H1 (cell line): Measurements from ENCODE around the gene MEF2A. TPM values are rescaled to one million over a fixed set of nuclear protein-coding genes. Genes with fewer than 3 reads are reported as not detected.

Experiments
- CTCF ChIA-PET: fragments of 300-600 bp; sonication (Branson Sonifier 250); formaldehyde crosslinking; loops from one replicate; lab custom pipeline; 2021; ENCODE audit not compliant: partially characterized antibody; lab: Charles Lee
- POLR2A ChIA-PET: fragments of 300-600 bp; sonication (Branson Sonifier 250); formaldehyde crosslinking; loops from one replicate; lab custom pipeline; 2021; ENCODE audit warnings: inconsistent platforms; ENCODE audit not compliant: partially characterized antibody; lab: Charles Lee
- DNase-seq, 2 experiments: peaks; one replicate each; pipeline versions ENCODE4 v3.0.0 to v3.0.0-alpha.2; 2010 to 2022; ENCODE audit warnings: low spot score in 2 of 2, low read depth in 1 of 2, mixed read lengths in 1 of 2
- FAIRE-seq: peaks from 2 replicates; lab custom pipeline; 2011; peaks lifted over from hg19 to GRCh38; lab: Jason Lieb, UNC
- H2AFZ ChIP-seq: 2 replicates; pipeline ENCODE4 v1.8.1; 2012; ENCODE audit warnings: low read length, inconsistent platforms
- H2AK5ac ChIP-seq: 2 replicates; pipeline ENCODE4 v1.6.1; 2013; ENCODE audit warnings: low read depth, low read length
- H2BK120ac ChIP-seq: replicated peaks from 2 replicates; pipeline ENCODE3; 2013; ENCODE audit warnings: low read depth, low read length, inconsistent platforms
- H2BK12ac ChIP-seq: 2 replicates; pipeline ENCODE4 v1.6.1; 2013; ENCODE audit warnings: low read depth, low read length
- H2BK15ac ChIP-seq: 2 replicates; pipeline ENCODE4 v1.6.1; 2013; ENCODE audit warnings: low read length
- H2BK20ac ChIP-seq: 2 replicates; pipeline ENCODE4 v1.6.1; 2013; ENCODE audit warnings: low read length
- H2BK5ac ChIP-seq: 2 replicates; pipeline ENCODE4 v1.6.1; 2013; ENCODE audit warnings: low read depth, low read length
- H3K14ac ChIP-seq: 2 replicates; pipeline ENCODE4 v1.6.1; 2013; ENCODE audit warnings: inconsistent platforms; ENCODE audit not compliant: insufficient read length
- H3K18ac ChIP-seq: 2 replicates; pipeline ENCODE4 v1.6.1; 2013; ENCODE audit warnings: low read length; ENCODE audit errors: extremely low read depth
- H3K23ac ChIP-seq: 2 replicates; pipeline ENCODE4 v1.6.1; 2013; ENCODE audit warnings: inconsistent platforms; ENCODE audit not compliant: insufficient read length
- H3K23me2 ChIP-seq: 2 replicates; pipeline ENCODE4 v1.6.1; 2013; ENCODE audit warnings: low read depth, low read length
- H3K27ac ChIP-seq: 2 replicates; pipeline ENCODE4 v1.6.1; 2011; ENCODE audit warnings: low read depth, low read length, inconsistent platforms
- H3K27me3 ChIP-seq, 4 experiments: replicated peaks in 1 of 4; 1 replicate in 1 of 4; 2 replicates in 3 of 4; pipeline versions ENCODE4 v1.6.1 to v1.8.1; 2011 to 2013; ENCODE audit warnings: low read length in 3 of 4, mild to moderate bottlenecking in 3 of 4, inconsistent platforms in 2 of 4, mixed read lengths in 2 of 4, moderate library complexity in 1 of 4; ENCODE audit not compliant: control insufficient read depth in 3 of 4, insufficient read depth in 3 of 4; ENCODE audit errors: extremely low read depth in 1 of 4
- H3K36me3 ChIP-seq, 4 experiments: 2 replicates each; pipeline versions ENCODE4 v1.6.1 to v1.8.1; 2011 to 2013; ENCODE audit warnings: mild to moderate bottlenecking in 4 of 4, low read length in 3 of 4, moderate library complexity in 2 of 4, control low read depth in 1 of 4, inconsistent platforms in 1 of 4; ENCODE audit not compliant: insufficient read depth in 4 of 4, control insufficient read depth in 2 of 4
- H3K4ac ChIP-seq: replicated peaks from 2 replicates; pipeline ENCODE3; 2013; ENCODE audit warnings: low read length, low read depth, mixed read lengths, inconsistent platforms; ENCODE audit not compliant: insufficient read length
- H3K4me1 ChIP-seq, 4 experiments: replicated peaks in 1 of 4; 1 replicate in 1 of 4; 2 replicates in 3 of 4; pipeline versions ENCODE4 v1.6.1 to v1.8.1; 2011 to 2013; ENCODE audit warnings: low read length in 3 of 4, inconsistent platforms in 2 of 4, mixed read lengths in 1 of 4; ENCODE audit not compliant: insufficient read depth in 4 of 4, control insufficient read depth in 3 of 4
- H3K4me2 ChIP-seq, 2 experiments: 2 replicates each; pipeline versions ENCODE4 v1.6.1 to v1.8.1; 2011 to 2013; ENCODE audit warnings: low read depth in 2 of 2, low read length in 2 of 2, control low read depth in 1 of 2, inconsistent platforms in 1 of 2, mild to moderate bottlenecking in 1 of 2; ENCODE audit not compliant: insufficient read depth in 1 of 2
- H3K4me3 ChIP-seq, 4 experiments: fragments of 200-600, 300-600 bp in 1 of 4; sonication (generic), shearing (Covaris generic), sonication (Bioruptor Twin) in 1 of 4; 2 replicates each; pipeline versions ENCODE4 v1.5.1 to v1.8.1; 2011 to 2016; ENCODE audit warnings: low read length in 4 of 4, low read depth in 3 of 4, control low read depth in 2 of 4, inconsistent platforms in 2 of 4, mild to moderate bottlenecking in 2 of 4, mixed read lengths in 1 of 4, moderate library complexity in 1 of 4; ENCODE audit not compliant: insufficient read depth in 2 of 4; ENCODE audit errors: extremely low read depth in 1 of 4
- H3K56ac ChIP-seq: replicated peaks from 2 replicates; pipeline ENCODE3; 2013; ENCODE audit warnings: low read depth, mild to moderate bottlenecking, mixed read lengths, low read length, inconsistent platforms; ENCODE audit not compliant: insufficient read length
- H3K79me1 ChIP-seq: 2 replicates; pipeline ENCODE4 v1.6.1; 2013; ENCODE audit warnings: low read depth, low read length, control low read depth
- H3K79me2 ChIP-seq, 2 experiments: 2 replicates each; pipeline versions ENCODE4 v1.6.1 to v1.8.1; 2012 to 2013; ENCODE audit warnings: low read length in 2 of 2, mild to moderate bottlenecking in 2 of 2, inconsistent platforms in 1 of 2; ENCODE audit not compliant: insufficient read depth in 2 of 2, control insufficient read depth in 1 of 2
- H3K9ac ChIP-seq, 4 experiments: replicated peaks in 1 of 4; 1 replicate in 1 of 4; 2 replicates in 3 of 4; pipeline versions ENCODE4 v1.6.1 to v1.8.1; 2011 to 2013; ENCODE audit warnings: low read depth in 3 of 4, low read length in 3 of 4, control low read depth in 2 of 4, mild to moderate bottlenecking in 2 of 4, moderate library complexity in 2 of 4, inconsistent platforms in 1 of 4; ENCODE audit errors: extremely low read depth in 1 of 4
- H3K9me3 ChIP-seq, 2 experiments: 2 replicates each; pipeline versions ENCODE4 v1.6.1 to v1.8.1; 2012 to 2013; ENCODE audit warnings: mild to moderate bottlenecking in 2 of 2, moderate library complexity in 2 of 2, control low read depth in 1 of 2, inconsistent platforms in 1 of 2, low read depth in 1 of 2, low read length in 1 of 2, mixed read lengths in 1 of 2; ENCODE audit not compliant: insufficient read depth in 2 of 2
- H4K20me1 ChIP-seq, 2 experiments: replicated peaks in 1 of 2; 2 replicates each; pipeline versions ENCODE3 to v1.8.1; 2011 to 2013; ENCODE audit warnings: inconsistent platforms in 2 of 2, low read length in 2 of 2, mild to moderate bottlenecking in 1 of 2; ENCODE audit not compliant: insufficient read depth in 2 of 2, control insufficient read depth in 1 of 2
- H4K5ac ChIP-seq: 2 replicates; pipeline ENCODE4 v1.6.1; 2013; ENCODE audit warnings: low read length, low read depth, mixed read lengths, inconsistent platforms; ENCODE audit not compliant: insufficient read length
- H4K8ac ChIP-seq: 2 replicates; pipeline ENCODE4 v1.8.0; 2013; ENCODE audit warnings: mild to moderate bottlenecking, moderate library complexity, low read length, inconsistent platforms; ENCODE audit not compliant: insufficient read depth; ENCODE audit errors: extremely low read depth
- H4K91ac ChIP-seq: replicated peaks from 2 replicates; pipeline ENCODE3; 2013; ENCODE audit warnings: low read length, mixed read lengths, inconsistent platforms; ENCODE audit not compliant: insufficient read length
- CHD1 ChIP-seq: IDR thresholded peaks from 2 replicates; pipeline ENCODE4 v1.6.1; 2012; ENCODE audit warnings: low read depth, low read length, improper control_type of control experiment
- CHD2 ChIP-seq: IDR thresholded peaks from 2 replicates; pipeline ENCODE4 v1.6.1; 2012; ENCODE audit warnings: low read length, improper control_type of control experiment
- POU5F1 ChIP-seq: IDR thresholded peaks from 2 replicates; pipeline ENCODE4 v1.6.1; 2011; ENCODE audit warnings: low read depth, mild to moderate bottlenecking, low read length, moderate library complexity
- RAD21 ChIP-seq, 2 experiments: IDR thresholded peaks in 1 of 2; conservative IDR thresholded peaks in 1 of 2; 2 replicates each; pipeline ENCODE4 v1.6.1; 2011; ENCODE audit warnings: low read depth in 2 of 2, low read length in 2 of 2, improper control_type of control experiment in 1 of 2, inconsistent platforms in 1 of 2, mild to moderate bottlenecking in 1 of 2, moderate library complexity in 1 of 2
- RFX5 ChIP-seq: IDR thresholded peaks from 2 replicates; pipeline ENCODE4 v1.6.1; 2011; ENCODE audit warnings: low read depth, low read length, improper control_type of control experiment, borderline replicate concordance
- SIN3A ChIP-seq, 2 experiments: IDR thresholded peaks in 1 of 2; conservative IDR thresholded peaks in 1 of 2; 2 replicates each; pipeline ENCODE4 v1.6.1; 2011 to 2012; ENCODE audit warnings: low read length in 2 of 2, improper control_type of control experiment in 1 of 2, low read depth in 1 of 2, mild to moderate bottlenecking in 1 of 2
- SP1 ChIP-seq: IDR thresholded peaks from 2 replicates; pipeline ENCODE4 v1.6.1; 2011; ENCODE audit warnings: low read depth, low read length
- SP4 ChIP-seq: IDR thresholded peaks from 2 replicates; pipeline ENCODE4 v1.6.1; 2012; ENCODE audit warnings: low read length, inconsistent platforms
- TAF1 ChIP-seq: IDR thresholded peaks from 2 replicates; pipeline ENCODE4 v1.6.1; 2011; ENCODE audit warnings: mild to moderate bottlenecking, low read depth, low read length
- TBP ChIP-seq: IDR thresholded peaks from 2 replicates; pipeline ENCODE4 v1.6.1; 2011; ENCODE audit warnings: low read depth, low read length, improper control_type of control experiment
- YY1 ChIP-seq: IDR thresholded peaks from 2 replicates; pipeline ENCODE4 v1.6.1; 2011; ENCODE audit warnings: low read depth, mild to moderate bottlenecking, low read length
- WGBS, 2 experiments: shearing (Covaris generic) in 1 of 2; methylation state at CpG; one replicate each; pipeline versions ENCODE4 v1.1.6 to v1.1.7; 2013 to 2015; ENCODE audit warnings: low lambda C conversion rate in 2 of 2, mixed read lengths in 2 of 2, inconsistent platforms in 1 of 2, low coverage in 1 of 2, missing lambda C conversion rate in 1 of 2; ENCODE audit not compliant: insufficient replicate concordance in 2 of 2, insufficient coverage in 1 of 2, insufficient read length in 1 of 2; ENCODE audit errors: extremely low coverage in 1 of 2, missing lambda C conversion rate in 1 of 2; 5-methylcytosine and 5-hydroxymethylcytosine counted together
- polyA plus RNA-seq, 7 experiments: library from polyadenylated mRNA; depleted of rRNA in 3 of 7; stranded (reverse) in 5 of 7; unstranded in 2 of 7; fragments of >200 nt in 5 of 7; fragments of 200-250 nt in 2 of 7; gene quantifications; 1 replicate in 5 of 7; 2 replicates in 1 of 7; 4 replicates in 1 of 7; pipeline versions ENCODE4 v1.2.1 to v1.2.3, GENCODE V29; 2011 to 2013; ENCODE audit warnings: missing spikeins in 2 of 7, mixed read lengths in 2 of 7
- total RNA-seq: library from RNA; stranded (reverse); fragmentation: NEBNext Ultra II Directional; extraction: Animal tissue kit (Norgen Biotek cat#: 25700); gene quantifications from 2 replicates; pipeline ENCODE4 v1.2.1, GENCODE V29; 2021

Gene MEF2A
- total and polyA plus RNA-seq, 2 of the 8 experiments (the other 6 are each of a cell fraction or from before 2014, with no cell fraction given): 15.6 to 22.5 TPM

DNA sequence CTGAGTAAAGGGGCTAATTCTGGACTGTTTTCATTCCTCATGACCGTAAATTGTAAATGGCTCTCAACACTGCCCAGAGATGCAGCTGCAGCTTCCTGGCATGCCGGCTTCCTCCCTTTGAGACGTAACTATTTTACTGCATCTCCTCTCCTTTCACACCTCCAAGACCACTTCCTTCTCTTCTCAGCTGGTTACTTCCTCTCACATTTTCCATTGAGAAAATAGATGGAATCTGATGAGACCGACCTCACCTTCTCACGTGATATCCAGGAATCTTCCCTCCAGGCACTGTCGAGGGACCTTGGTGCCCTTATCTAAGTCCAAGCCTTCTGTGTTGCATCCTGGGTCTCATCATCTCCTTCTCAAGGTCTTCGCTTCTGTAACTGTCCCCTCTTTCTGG, 154.7 kb downstream of the MEF2A start:
- ChIA-PET CTCF (no interaction called here), POLR2A (interaction anchor here (1.3 kb wide), 1 partner anchor 439 kb away, joined by 3 read pairs; no protein-coding TSS in a partner anchor)

More for the DNA sequence above, 154.7 kb downstream of the MEF2A start:
- FAIRE-seq (no peak), DNase-seq (no peak)
- no peak overlapping the region for H2BK12ac ChIP-seq
- WGBS, 2 experiments: 90% methylated on average over 7 of the region's 7 CpGs; no CpG with 5 or more reads in 1 of the 2 experiments
- H3K9me3 ChIP-seq: peaks cover 4 to 8% of the 10 kb centered on the region in 2 experiments; a peak in 3 of 4 replicates
- no peak overlapping the region for H3K56ac ChIP-seq
- H3K23me2 ChIP-seq: no peaks in the 10 kb centered on the region; the same call in 1 of the 2 replicates
- H3K23ac ChIP-seq: no peak overlapping the region
- H4K8ac ChIP-seq: no peak overlapping the region
- H3K79me1 ChIP-seq: no peaks in the 10 kb centered on the region
- no peak overlapping the region for H3K18ac ChIP-seq
- H3K36me3 ChIP-seq: peaks cover 0 to 2% (median under 1%) of the 10 kb centered on the region in 4 experiments; a peak in 3 of 8 replicates
- no peak for TF ChIP-seq SIN3A (conservative IDR thresholded peaks at IDR 0.05 in 1 of 2, IDR thresholded peaks at IDR 0.05 in 1 of 2; ENCODE audit: low read depth in 1 of 2, low read length in 2 of 2)
- no peak for TF ChIP-seq CHD2
- no peak for TF ChIP-seq SP4
- TF ChIP-seq SP1: no peak
- no peak for TF ChIP-seq POU5F1
- no peak for TF ChIP-seq YY1
- no peak for TF ChIP-seq RAD21 (IDR thresholded peaks at IDR 0.05 in 1 of 2, conservative IDR thresholded peaks at IDR 0.05 in 1 of 2; ENCODE audit: low read depth in 2 of 2, low read length in 2 of 2)
- TF ChIP-seq RFX5: no peak
- TF ChIP-seq TAF1: no peak
- TF ChIP-seq CHD1: no peak
- TF ChIP-seq TBP: no peak
- no peak overlapping the region for H2AFZ ChIP-seq
- H4K5ac ChIP-seq: no peak overlapping the region
- no peak overlapping the region for H2BK5ac ChIP-seq
- H3K27me3 ChIP-seq: no peaks in the 10 kb centered on the region
- H3K14ac ChIP-seq: no peak overlapping the region
- no peak overlapping the region for H4K91ac ChIP-seq
- peaks cover 0 to 2% (median 0%) of the 10 kb centered on the region in 4 experiments; a peak in 1 of 7 replicates for H3K4me1 ChIP-seq
- peaks cover 0 to 2% of the 10 kb centered on the region in 2 experiments for H4K20me1 ChIP-seq
- H2BK120ac ChIP-seq: no peak overlapping the region
- H3K9ac ChIP-seq: no peak overlapping the region
- no peak overlapping the region for H3K27ac ChIP-seq
- H2AK5ac ChIP-seq: no peak overlapping the region
- no peak overlapping the region for H3K4ac ChIP-seq
- H3K4me3 ChIP-seq: no peak overlapping the region
- H2BK15ac ChIP-seq: no peak overlapping the region
- no peaks in the 10 kb centered on the region for H3K79me2 ChIP-seq
- no peak overlapping the region for H3K4me2 ChIP-seq
- H2BK20ac ChIP-seq: no peak overlapping the region
